Smooth muscle cell (in vitro differentiated cells): ENCODE measurements around the gene SOX9. TPM values are rescaled to one million over a fixed set of nuclear protein-coding genes. Genes with fewer than 3 reads are reported as not detected.

ENCODE experiments used
- DNase-seq: peaks from one replicate; lab custom pipeline; 2025; ENCODE audit not compliant: unreplicated experiment; lab: John Stamatoyannopoulos, UW
- H2AFZ ChIP-seq: fragments of 200-600 bp; sonication (generic); 2 replicates; pipeline ENCODE4 v1.6.0; 2016; ENCODE audit warnings: antibody characterized with exemption, low read depth, mild to moderate bottlenecking
- H3F3A ChIP-seq: fragments of 200-600 bp; sonication (generic); 2 replicates; pipeline ENCODE4 v1.6.0; 2017; ENCODE audit warnings: antibody characterized with exemption, low read depth
- H3K27ac ChIP-seq: fragments of 200-600 bp; sonication (generic); 2 replicates; pipeline ENCODE4 v1.5.1; 2016; ENCODE audit warnings: low read depth, mild to moderate bottlenecking
- H3K27me3 ChIP-seq: fragments of 200-600 bp; sonication (generic); 2 replicates; pipeline ENCODE4 v1.6.1; 2016; ENCODE audit warnings: low read depth, mild to moderate bottlenecking
- H3K36me3 ChIP-seq: fragments of 200-600 bp; sonication (generic); 2 replicates; pipeline ENCODE4 v1.5.1; 2016; ENCODE audit warnings: low read depth
- H3K4me1 ChIP-seq: fragments of 200-600 bp; sonication (generic); 2 replicates; pipeline ENCODE4 v1.5.1; 2016; ENCODE audit warnings: low read depth
- H3K4me2 ChIP-seq: fragments of 200-600 bp; sonication (generic); 2 replicates; pipeline ENCODE4 v1.6.0; 2016; ENCODE audit warnings: mild to moderate bottlenecking
- H3K4me3 ChIP-seq: fragments of 200-600 bp; sonication (generic); 2 replicates; pipeline ENCODE4 v1.5.1; 2016; ENCODE audit warnings: mild to moderate bottlenecking
- H3K79me2 ChIP-seq: fragments of 200-600 bp; sonication (generic); 2 replicates; pipeline ENCODE4 v1.6.0; 2016; ENCODE audit warnings: low read depth, mild to moderate bottlenecking
- H3K9ac ChIP-seq: fragments of 200-600 bp; sonication (generic); 2 replicates; pipeline ENCODE4 v1.6.0; 2016; ENCODE audit warnings: low read depth
- H3K9me3 ChIP-seq: fragments of 200-600 bp; sonication (generic); replicated peaks from 2 replicates; pipeline ENCODE4 v1.5.1; 2016; ENCODE audit warnings: low read depth
- H4K20me1 ChIP-seq: fragments of 200-600 bp; sonication (generic); 2 replicates; pipeline ENCODE4 v1.6.0; 2016; ENCODE audit warnings: low read depth
- WGBS: methylation state at CpG from one replicate; pipeline ENCODE4 v1.1.7; 2016; ENCODE audit warnings: low lambda C conversion rate; 5-methylcytosine and 5-hydroxymethylcytosine counted together
- polyA plus RNA-seq: library from polyadenylated mRNA; unstranded; fragments of >200 nt; fragmentation: Nextera tagmentation; extraction: Ambion mirVana; gene quantifications from 2 replicates; pipeline ENCODE4 v1.2.1, GENCODE V29; 2016
- total RNA-seq: library from RNA; depleted of rRNA; stranded (reverse); fragments of >200 nt; gene quantifications from 2 replicates; pipeline ENCODE4 v1.2.3, GENCODE V29; 2014
- TF ChIP-seq, protein P1 (sequence below): fragments of 200-600 bp; sonication (generic); IDR thresholded peaks from 2 replicates; pipeline ENCODE4 v1.5.1; 2017; ENCODE audit warnings: borderline replicate concordance, mild to moderate bottlenecking, antibody characterized with exemption; ENCODE audit not compliant: insufficient read depth, poor library complexity, severe bottlenecking

Gene SOX9
- total and polyA plus RNA-seq, 2 experiments from 2014 or later, result 19.8 to 26.6 TPM

DNA sequence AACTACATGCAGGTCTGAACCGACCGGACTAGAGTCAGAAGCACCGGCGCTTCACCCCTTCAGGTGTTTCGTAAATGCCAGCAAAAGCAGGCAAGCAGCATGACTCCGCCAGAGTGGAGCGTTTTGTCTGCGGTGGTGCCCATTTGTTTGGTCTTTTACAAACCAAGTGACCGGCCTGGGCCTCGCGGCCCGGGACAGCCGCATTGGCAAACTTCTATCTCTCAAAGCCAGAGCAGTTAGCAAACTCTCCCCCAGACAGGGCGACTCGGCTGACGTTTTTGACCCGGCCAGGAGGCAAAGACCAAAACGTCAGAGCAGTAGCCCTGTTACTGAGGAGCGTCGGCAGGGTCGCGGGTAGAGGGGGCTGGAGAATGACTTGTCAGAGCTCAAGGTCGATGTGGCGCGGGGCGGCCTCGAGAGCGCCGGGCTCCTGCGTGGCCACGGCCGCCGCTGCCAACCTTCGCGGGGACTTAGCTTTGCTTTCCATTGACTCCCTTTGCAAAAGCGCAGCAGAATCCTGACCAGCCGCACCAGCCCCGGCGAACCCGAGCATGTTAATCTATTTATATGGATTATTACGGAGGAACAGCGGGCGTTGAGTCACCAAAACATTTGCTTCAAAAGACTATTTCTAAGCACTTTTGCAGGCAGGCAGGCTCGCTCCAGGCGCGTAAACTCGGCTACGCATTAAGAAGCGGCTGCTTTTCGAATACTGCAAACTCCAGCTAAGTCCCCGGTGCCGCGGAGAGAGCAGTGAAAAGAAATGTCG lies 763 bp upstream of the SOX9 start:
- H3K79me2 ChIP-seq, result peaks cover 27% of the 10 kb centered on the region
- peaks cover 12% of the 10 kb centered on the region for H3F3A ChIP-seq
- H3K36me3 ChIP-seq, result no peaks in the 10 kb centered on the region
- no peaks in the 10 kb centered on the region for H3K9me3 ChIP-seq
- H3K9ac ChIP-seq, result peak overlapping the region; percentile 10
- peaks cover 35% of the 10 kb centered on the region for H4K20me1 ChIP-seq
- DNase-seq, result peak; percentile 76
- peak overlapping the region; percentile 94 for H3K4me2 ChIP-seq
- peak overlapping the region; percentile 83 for H3K4me3 ChIP-seq
- H3K27ac ChIP-seq, result peak overlapping the region; percentile 20
- TF ChIP-seq, protein P1, sequence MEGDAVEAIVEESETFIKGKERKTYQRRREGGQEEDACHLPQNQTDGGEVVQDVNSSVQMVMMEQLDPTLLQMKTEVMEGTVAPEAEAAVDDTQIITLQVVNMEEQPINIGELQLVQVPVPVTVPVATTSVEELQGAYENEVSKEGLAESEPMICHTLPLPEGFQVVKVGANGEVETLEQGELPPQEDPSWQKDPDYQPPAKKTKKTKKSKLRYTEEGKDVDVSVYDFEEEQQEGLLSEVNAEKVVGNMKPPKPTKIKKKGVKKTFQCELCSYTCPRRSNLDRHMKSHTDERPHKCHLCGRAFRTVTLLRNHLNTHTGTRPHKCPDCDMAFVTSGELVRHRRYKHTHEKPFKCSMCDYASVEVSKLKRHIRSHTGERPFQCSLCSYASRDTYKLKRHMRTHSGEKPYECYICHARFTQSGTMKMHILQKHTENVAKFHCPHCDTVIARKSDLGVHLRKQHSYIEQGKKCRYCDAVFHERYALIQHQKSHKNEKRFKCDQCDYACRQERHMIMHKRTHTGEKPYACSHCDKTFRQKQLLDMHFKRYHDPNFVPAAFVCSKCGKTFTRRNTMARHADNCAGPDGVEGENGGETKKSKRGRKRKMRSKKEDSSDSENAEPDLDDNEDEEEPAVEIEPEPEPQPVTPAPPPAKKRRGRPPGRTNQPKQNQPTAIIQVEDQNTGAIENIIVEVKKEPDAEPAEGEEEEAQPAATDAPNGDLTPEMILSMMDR, result no peak
- H3K4me1 ChIP-seq, result peaks cover 40% of the 10 kb centered on the region
- peak overlapping the region; percentile 81 for H2AFZ ChIP-seq
- WGBS, result 2% methylated on average over 54 of the region's 54 CpGs
- H3K27me3 ChIP-seq, result peaks cover 33% of the 10 kb centered on the region

GRCh38 chr17:72121164-72122009 lies 567 bp downstream of the SOX9 start:
- Histone ChIP-seq H3K79me2 (peaks cover 27% of the 10 kb centered on the region), H3K4me1 (peaks cover 50% of the 10 kb centered on the region), H3K9me3 (no peaks in the 10 kb centered on the region), H2AFZ (peak overlapping the region; percentile 71), H3K36me3 (no peaks in the 10 kb centered on the region), H3K27me3 (peaks cover 20% of the 10 kb centered on the region), H3K27ac (peak overlapping the region; percentile 55), H3F3A (peaks cover 25% of the 10 kb centered on the region), H3K4me2 (peak overlapping the region; percentile 94), H4K20me1 (peaks cover 45% of the 10 kb centered on the region), H3K9ac (peak overlapping the region; percentile 67), H3K4me3 (peak overlapping the region; percentile 83)
- TF ChIP-seq, protein P1, result no peak
- under 1% methylated on average over 83 of the region's 88 CpGs for WGBS
- DNase-seq, result no peak

DNA sequence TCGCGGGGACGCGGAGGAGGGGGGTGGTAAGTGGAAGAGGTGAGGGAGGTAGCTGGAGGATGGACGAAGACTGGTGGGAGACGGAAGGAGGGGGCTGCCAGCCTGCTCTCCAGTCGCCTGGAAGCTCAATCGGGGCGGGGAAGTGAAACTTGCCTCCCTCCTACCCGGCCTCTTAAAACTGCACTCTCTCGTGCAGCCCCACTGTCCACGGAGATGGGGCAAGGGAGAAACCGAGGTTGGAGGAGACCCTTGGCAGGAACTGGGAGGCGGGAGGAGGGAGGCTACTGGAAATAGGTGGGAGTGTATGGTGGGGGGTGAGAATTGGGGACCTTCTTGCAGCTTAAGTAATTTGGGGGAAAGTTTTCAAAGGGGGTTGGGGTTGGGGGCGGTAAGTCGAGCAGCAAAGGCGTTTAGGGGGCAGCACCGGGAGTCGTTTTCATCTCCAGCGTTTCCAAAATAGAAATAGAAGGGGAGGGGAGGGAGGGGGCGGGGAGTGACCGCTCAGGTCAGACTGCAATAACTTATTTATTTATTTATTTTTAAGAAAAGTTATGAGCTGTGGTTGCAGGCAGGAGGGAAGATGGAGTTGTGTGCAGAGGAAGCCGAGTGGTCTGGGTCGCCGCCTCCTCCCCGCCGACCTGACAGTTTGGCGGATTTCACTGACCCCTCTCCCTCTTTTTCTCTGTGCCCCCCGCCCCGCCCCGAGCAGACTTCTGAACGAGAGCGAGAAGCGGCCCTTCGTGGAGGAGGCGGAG lies 1.4 kb downstream of the SOX9 start:
- peaks cover 45% of the 10 kb centered on the region for H4K20me1 ChIP-seq
- no peak overlapping the region for H3K27ac ChIP-seq
- peaks cover 53% of the 10 kb centered on the region for H3K4me1 ChIP-seq
- H3F3A ChIP-seq, result peaks cover 28% of the 10 kb centered on the region
- H3K27me3 ChIP-seq, result peaks cover 12% of the 10 kb centered on the region
- H3K9ac ChIP-seq, result peak overlapping the region; percentile 67
- H2AFZ ChIP-seq, result peak overlapping the region; percentile 71
- 2% methylated on average over 35 of the region's 36 CpGs for WGBS
- H3K4me2 ChIP-seq, result peak overlapping the region; percentile 94
- H3K36me3 ChIP-seq, result no peaks in the 10 kb centered on the region
- no peaks in the 10 kb centered on the region for H3K9me3 ChIP-seq
- peak overlapping the region; percentile 83 for H3K4me3 ChIP-seq
- DNase-seq, result no peak
- TF ChIP-seq, protein P1, result no peak
- H3K79me2 ChIP-seq, result peaks cover 27% of the 10 kb centered on the region
